Hepatic stellate cell (primary cell): ENCODE measurements around the gene NTNG2.

Experiments used
- DNase-seq: peaks from one replicate; pipeline ENCODE4 v3.0.0; 2011; ENCODE audit warnings: low spot score

Gene NTNG2

GRCh38 chr9:132146575-132146974 lies 15.3 kb upstream of the NTNG2 start:
- DNase-seq = no peak

- DNase-seq = no peak
Measured at GRCh38 chr9:132147331-132147730, 14.5 kb upstream of the NTNG2 start.

DNA sequence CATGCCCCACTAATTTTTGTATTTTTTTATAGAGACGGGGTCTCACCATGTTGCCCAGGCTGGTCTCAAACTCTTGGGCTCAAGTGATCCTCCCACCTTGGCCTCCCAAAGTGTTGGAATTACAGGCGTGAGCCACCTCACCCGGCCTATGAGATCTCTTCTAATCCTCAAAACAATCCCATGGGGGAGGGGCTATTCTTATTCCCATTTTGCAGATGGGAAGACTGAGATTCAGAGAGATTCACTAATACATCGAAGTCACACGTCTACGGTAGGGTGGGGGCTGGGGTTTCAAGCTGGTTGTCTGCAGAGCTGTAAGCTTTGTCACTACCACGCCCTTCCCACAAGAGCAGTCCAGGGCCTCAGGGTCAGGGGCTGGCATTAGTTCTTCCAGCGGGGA lies 14.0 kb upstream of the NTNG2 start:
- no peak for DNase-seq

DNA sequence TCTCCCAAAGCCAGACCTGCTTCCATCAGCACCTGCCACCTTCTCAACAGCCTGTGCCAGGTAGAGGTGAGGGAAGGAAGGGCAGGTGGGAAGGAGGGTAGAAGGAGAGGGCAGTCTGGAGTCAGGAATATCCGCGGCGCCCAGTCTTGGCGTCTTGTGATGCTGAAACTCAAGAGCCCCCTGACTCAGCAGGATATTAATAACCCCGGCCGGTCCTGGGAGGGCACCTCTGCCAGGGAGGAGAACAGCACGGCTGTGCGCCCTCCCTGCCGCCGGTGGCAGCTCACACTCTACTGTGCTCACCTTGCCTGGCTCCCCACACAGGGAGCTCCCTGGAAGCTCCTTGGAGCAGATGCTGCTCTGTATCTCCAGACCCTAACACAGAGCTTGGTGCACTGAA lies 11.6 kb upstream of the NTNG2 start:
- no peak for DNase-seq

GRCh38 chr9:132151118-132151517 lies 10.7 kb upstream of the NTNG2 start:
- DNase-seq = no peak

- no peak for DNase-seq
Measured at GRCh38 chr9:132152231-132152630, 9.6 kb upstream of the NTNG2 start.

GRCh38 chr9:132154863-132155567 lies 6.8 kb upstream of the NTNG2 start:
- DNase-seq = no peak

- no peak for DNase-seq
Measured at GRCh38 chr9:132155568-132155895, 6.3 kb upstream of the NTNG2 start.

DNA sequence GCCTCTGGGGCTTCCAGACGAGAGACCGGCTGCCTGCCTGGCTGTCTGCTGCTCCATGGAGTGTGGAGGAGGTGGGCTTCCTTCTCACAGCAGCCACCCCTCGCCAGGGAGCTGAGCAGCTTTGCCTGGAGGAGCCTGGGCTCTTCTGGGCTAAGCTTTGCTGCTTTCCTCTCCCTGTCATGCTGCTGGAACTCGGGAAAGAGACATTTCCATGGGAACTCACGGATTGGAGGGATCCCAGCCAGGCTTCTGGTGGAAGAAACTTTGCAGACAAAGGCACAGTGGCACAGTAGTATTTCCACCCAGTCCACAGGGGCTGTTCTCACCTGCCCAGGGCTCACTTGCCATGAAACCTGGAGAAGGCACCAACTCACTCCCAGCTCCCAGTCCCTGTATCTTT lies 5.6 kb upstream of the NTNG2 start:
- DNase-seq = no peak

- DNase-seq = no peak
Measured at GRCh38 chr9:132157347-132158116, 4.3 kb upstream of the NTNG2 start.

DNA sequence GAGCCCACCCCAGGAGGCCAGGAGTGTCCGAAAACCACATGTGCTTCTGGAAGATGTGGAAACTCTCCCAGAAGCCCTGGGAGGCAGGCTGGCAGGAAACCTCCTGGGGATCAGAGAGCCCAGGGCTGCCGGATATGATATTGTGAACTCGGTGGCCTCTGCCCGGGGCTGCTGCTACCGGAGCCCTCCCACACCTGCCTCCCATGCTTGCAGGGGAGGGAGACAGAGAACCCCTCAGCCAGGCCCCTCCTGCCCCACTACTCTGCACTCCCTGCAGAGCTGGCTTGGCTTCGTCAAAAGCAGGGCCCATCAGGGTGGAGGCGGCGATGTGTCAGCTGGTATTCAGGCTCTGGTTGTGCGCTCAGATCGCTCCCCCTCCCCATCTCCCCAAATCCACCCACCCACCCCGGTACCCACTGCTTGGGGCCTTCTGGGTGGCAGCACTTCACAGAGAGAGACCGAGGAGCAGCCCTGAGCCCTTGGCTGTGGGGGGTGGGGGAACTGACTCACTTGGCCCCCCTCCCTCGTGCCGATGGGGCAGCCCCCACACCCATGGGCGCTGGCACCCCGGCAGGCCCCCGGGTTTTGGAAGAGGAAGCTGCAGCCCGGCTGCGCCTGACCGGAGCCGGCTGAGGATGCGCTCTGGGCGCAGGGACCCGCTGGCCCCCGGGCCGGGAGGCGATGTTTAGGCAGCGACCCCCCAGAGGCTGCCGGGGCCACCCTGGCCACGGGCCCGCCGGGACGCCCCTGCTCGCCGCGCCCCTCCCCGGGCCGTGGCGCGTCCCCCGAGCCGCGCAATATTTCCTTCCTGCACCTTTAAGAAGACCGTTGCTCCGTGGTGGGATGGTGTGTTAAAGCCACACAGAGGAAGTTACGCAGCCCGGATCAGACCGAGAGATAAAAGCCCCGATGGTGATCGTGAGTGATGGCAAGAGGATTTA lies 786 bp upstream of the NTNG2 start:
- peak; percentile 76 for DNase-seq

DNA sequence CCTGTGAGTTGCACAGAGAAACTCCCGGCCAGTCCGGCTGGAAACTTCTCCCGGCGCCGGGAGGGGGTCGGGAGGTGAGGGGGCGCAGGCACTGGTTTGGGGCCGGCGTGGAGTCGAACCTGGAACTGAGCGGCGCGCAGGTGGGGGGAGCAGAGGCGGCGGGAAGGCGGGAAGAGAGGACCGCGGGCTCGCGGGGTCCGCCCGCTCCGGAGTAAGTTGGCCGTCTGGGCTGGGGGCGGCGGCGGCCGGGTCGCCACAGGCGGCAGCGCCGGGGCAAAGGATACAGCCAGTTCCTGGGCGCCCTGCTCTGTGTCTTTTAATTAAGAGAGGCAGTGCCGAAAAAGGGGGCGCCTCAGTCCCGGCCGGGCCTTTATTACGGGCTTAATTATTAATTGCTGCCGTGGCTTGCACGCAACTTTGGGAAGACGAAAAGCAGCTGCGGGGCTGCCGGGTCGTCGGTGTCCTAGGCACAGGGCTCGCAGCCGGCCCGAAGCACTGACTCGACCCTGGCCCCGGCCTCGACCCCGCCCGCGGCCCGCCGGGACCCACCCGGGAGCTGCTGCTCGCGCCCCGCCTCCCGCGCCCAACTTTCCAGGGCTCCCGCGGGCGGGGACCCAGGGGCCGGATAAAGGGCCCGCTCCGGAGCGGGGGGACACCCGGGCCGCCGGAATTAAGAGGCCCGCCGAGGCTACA lies 1.1 kb downstream of the NTNG2 start:
- DNase-seq = no peak

- DNase-seq = no peak
Measured at GRCh38 chr9:132163457-132163875, 1.6 kb downstream of the NTNG2 start.

DNA sequence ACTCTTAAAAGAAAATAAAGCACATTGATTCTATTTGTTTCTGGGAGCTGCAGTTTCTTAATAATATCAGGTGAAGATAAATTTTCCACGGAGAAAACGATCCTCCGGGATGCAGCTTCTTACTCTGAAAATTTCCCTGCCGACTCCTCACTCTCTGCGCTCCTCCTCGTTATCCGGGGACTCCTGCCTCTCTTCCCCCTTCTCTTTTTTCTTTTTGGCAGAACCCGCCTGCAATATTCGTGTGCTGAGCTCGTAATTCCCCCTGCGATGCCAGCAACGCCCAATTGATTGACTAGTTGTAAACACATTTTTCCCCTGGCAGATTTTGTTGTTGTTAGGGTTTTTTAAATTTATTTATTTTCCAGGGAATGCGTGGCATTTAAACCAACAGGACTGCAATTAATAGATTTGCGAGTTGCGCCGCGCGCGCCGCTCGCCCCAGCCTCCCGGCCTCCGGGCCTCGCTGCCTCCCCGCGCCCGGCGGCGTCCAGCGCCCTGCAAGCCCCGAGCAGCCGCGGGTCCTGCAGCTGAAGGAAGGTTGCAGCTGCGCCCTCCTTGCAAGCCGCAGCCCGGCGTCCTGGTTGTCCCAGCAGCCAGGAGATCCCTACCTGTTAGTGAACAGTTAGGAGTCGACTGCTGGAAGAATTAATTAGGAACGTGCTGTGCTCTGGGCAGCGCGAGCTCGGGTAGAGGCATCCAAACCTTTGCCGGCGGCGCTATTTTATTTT lies 2.2 kb downstream of the NTNG2 start:
- DNase-seq = no peak

DNA sequence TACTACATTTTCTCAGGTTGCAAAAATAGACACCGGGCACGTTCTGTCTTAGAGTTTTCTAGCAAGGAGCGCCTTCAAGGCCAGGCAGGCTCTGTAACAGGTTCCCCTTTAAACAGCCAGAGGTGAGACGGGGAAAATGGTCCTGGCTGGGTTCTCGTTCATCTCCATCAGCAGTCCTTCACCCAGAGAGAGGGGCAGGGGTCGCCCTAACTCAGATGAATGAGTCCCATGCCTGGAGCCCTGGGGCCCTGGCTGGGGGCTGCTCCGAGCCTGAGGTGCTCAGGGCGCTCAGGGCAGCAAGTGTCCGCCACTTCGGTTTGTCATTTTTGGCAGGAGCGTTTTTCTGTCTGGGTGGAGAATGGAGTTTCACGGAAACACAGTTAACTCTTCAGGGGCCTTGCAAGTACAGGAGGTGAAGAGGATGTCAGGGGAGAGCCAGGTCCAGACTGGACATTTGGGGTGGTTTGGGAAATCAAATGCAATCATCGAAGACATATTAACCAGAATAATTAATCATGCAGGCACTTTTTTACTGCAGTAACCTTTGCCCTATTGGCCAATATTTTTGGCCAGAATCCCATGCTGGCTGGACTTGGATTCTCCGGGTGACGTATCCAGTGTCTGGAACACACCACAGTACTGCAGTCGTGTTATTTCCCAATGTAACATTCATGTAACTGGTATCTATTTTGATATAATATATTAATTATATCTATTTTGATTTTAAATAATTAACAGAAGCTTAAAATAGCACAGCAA lies 2.9 kb downstream of the NTNG2 start:
- DNase-seq = no peak

- no peak for DNase-seq
Measured at GRCh38 chr9:132166599-132166998, 4.7 kb downstream of the NTNG2 start.

DNA sequence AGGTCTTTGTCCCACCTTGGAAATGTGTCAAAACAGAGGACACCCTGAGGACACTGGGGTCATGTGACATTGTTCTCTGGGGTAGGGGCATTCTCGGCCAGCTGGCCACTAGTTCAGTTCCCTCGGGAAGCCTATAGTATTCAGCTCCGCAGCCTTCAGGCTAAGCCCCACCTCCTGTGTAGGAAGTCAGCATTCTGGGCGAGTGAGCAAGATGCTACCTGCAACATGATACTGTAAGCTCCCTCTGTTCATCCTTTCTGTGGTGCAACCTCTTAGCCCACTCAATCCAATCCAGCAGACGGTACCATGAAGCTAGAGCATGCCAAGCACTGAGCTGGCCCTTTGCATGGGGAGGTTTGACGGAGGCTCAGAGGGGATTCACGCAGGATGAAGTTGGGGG lies 5.3 kb downstream of the NTNG2 start:
- DNase-seq = no peak

GRCh38 chr9:132168347-132168746 lies 6.5 kb downstream of the NTNG2 start:
- no peak for DNase-seq

- DNase-seq = no peak
Measured at GRCh38 chr9:132168851-132169250, 7.0 kb downstream of the NTNG2 start.

DNA sequence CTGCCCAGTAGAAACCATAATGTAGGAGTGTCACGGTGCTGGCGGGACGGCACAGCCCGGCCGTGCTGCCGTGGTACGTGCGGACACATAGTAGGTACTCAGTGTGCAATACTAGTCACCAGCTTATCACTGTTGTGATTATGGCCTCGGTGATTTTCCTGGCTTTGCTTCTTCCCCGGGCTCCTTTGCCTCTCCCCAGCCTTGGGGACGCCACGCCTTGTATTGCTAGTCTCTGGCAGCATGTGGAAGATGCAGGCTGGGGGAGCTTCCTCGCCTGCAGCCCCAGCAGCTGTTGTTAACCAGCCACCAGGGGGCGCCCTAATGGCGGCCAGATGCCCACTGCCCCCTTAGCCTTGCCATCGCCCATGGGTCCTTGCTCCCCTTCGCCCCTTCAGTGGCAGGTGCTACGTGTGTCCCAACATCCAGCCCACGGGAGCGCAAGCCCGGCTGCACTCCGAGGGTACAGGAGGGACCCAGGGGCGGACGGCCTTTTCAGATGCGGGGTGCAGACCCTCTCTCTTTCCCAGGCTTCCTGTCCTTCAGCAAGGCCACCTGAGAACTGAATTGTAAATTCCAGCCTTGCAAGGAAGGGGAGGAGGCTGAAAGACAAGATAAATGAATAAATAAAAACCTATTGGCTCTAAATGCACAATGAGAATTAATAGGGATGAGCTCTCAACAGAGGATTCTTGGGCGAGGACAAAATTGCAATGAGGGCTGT lies 8.0 kb downstream of the NTNG2 start:
- DNase-seq = peak; percentile 77
